NT2/D1 (cell line): ENCODE data around the gene EMILIN1.

Source experiments
- SUZ12 ChIP-seq: IDR thresholded peaks from 2 replicates; pipeline ENCODE4 v1.6.1; 2011; ENCODE audit not compliant: insufficient read length, insufficient read depth; ENCODE audit errors: extremely low read depth
- YY1 ChIP-seq: IDR thresholded peaks from 2 replicates; pipeline ENCODE4 v1.6.1; 2011; ENCODE audit not compliant: insufficient read length, insufficient read depth
- ZNF274 ChIP-seq: IDR thresholded peaks from 2 replicates; pipeline ENCODE4 v1.6.1; 2011; ENCODE audit warnings: mild to moderate bottlenecking, low read depth, low read length

DNA sequence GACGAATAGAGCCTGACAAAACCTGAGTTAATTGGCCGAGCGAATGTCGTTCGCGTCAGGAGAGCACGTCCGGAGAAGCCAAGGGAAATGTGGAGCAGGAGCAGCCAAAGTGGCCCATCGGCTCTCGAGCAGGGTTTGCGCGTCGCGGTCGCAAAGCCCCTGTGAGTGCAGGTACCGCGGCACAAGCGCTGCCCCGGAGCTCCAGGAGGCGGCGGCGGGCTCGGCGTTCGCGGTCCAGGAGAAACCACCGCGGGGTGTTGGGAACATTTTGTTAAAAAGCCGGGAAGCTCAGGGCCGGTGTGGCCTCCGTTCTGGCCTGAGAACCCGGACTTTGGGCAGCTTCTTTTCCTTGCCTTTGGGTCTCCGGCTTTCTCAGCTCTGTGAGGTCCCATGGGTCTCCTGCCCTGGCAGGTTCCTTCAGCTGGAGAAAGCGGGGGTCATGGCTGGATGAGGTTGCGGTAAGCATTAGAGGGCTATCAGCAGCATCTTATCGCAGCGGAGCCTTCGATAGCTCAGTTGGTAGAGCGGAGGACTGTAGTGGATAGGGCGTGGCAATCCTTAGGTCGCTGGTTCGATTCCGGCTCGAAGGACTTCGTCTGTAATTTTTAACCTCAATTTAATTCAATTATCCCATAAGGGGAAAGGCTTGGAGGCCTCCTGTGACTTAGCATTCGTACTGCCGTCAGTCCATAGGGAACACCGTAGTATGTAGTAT lies 28.0 kb upstream of the EMILIN1 start:
- TF ChIP-seq ZNF274: no peak
- TF ChIP-seq SUZ12: no peak
- TF ChIP-seq YY1: no peak
